Inflammatory macrophage (primary cell): ENCODE data around the gene POU6F2.
"Not testable (repeated sequence)": the region's sequence is repeated elsewhere in the genome, so short reads cannot be mapped to it uniquely, and the experiment has no call there.

Source experiments
- DNase-seq, 2 donors: peaks; one replicate each; pipeline ENCODE4 v3.0.0-alpha.2; 2020 to 2022

POU6F2 gene

DNA sequence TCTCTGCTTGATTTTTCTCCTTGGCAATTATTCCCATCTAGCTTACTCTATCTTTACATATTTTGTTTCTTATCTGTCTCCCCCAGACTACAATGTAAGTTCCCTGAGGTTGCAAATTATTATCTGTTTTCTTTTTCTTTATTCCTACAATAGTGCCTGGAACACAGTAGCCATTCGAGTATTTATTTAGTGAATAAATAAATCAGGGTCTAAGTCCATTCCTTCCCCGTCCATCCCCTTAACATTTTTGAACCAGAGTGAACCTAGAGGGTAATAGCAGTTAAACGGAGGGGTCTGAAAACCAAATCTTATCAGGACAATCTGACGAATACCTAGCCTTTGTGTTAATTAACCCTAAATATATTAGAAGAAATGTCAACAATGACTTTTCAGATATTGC is 335.7 kb downstream of the POU6F2 start:
- no peak for DNase-seq

DNA sequence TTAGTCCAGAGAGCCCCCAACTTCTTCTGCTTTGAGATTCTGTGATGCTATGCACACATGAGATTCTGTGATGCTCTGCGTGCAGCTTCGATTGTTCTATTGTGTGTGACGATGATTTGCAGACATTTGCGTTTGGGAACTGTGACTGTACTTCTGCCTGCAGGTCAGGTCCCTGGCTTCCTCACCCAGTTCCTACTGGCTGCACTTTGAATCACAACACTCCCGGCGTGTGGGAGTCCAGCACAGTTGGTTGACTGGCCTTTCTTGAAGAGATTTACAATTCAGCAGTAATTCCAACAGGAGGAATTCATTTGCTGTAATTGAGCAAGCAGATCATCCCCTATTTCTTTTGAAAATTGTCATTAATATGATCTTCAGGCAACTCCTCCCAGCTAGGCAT is 336.3 kb downstream of the POU6F2 start:
- DNase-seq, result no peak

DNA sequence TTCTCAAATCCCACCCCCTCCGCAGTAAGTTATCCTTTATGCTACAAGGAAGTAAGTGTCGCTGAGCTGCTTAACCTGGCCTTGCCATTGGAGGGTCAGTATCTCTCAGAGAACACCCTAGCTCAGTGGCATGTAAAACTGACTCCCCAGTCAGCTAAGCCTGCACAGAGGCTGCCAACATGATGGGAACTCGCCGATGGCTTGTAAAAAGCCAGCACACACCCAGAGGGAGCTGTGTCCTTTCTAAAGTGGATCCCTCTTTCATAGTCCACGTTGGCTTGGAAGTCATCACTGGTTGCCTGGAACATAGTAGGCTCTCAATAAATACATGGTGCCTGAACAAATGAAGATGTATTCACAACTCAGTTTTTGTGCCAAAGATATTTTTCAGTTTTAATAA is 339.4 kb downstream of the POU6F2 start:
- no peak for DNase-seq

DNA sequence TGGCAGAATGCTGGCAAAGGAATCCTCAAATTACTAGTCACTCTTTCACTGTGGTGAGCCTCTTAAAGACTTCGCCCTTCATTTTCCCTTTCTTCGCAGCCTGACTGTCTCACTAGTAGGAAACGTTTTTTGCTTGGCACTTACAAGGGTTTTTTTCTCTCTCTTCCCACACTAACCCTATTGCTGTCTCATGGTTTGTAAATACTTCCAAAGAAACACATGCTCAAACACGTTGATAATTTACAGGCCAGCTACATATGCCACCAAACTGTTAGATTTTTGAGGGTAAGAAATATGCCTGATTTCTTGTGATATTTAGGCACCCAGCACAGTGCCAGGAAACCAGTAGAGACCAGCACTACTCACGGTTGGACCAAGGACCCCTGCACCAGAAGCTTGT is 340.2 kb downstream of the POU6F2 start:
- no peak for DNase-seq

DNA sequence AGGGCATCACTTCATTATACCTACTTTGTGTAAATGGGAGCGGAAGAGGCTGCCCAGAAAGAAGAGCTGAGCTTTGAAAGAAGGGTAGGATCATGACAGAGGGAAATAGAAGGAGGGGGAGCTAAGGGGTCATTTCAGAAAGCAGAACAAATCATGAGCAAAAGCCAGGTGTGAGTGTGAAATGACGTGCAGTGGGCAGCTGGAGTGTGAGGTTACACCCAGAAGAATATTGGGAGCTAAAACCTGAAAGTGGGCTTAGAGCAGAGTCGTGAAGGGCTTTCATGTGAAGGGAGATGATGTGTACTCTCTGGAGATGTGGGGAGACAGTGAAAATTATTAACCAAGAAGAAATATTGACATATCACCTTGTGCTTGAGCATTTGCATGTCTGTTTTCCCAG is 343.5 kb downstream of the POU6F2 start:
- no peak for DNase-seq

DNA sequence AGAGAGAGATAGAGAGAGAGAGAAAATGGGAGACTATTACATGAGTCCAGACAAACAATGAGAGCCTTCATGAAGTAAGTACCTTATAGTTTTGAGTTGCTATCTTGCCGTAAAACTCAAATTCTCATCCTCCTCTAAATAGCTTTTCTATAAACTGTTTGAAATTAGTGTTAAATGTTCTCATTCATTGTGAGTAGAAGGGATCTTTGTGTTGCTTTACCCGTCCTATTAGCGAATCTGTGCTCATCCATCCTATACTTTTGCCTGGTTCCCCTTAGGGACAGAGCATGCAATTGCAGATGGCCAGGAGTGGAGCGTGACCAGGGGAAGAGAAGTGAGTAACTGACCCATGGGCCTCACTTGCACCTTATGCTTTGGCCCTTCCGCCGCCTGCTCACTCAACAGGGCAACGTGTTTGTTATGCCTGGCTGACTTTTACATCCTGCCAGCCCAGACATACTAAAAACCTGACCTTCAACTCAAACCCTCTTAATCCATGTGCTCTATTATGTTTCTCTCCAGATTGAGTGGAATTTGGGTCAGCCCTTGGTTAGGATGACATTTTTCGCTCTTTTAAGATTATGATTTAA is 344.3 kb downstream of the POU6F2 start:
- no peak for DNase-seq

DNA sequence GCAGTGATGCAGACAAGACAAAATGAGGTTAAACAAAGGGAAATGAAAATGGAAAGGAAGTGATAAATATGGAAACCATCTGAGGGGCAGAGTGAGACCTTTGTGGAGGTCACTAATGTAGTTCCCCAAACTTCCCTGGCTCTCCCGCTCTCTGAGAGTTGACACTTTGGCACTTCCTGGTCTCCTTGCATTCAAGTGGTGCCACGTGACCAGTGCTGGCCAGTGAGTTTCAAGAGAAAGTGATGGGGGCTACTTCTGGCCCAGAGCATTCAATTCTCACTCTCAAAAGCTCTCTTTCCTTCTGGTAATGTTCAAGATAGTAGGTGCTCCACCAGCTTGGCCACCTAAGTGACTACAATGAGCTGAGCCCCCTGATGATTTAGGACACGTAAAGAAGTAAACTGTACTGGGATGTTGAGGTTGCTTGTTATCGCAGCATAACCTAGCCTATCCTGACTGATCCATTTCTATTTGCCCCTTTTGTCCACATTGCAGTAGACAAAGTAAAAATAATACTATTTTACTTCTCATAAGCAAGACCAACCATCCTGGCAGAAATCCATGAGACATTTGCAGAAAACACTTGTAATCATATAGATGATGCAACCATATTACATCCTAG is 346.5 kb downstream of the POU6F2 start:
- DNase-seq, result no peak

DNA sequence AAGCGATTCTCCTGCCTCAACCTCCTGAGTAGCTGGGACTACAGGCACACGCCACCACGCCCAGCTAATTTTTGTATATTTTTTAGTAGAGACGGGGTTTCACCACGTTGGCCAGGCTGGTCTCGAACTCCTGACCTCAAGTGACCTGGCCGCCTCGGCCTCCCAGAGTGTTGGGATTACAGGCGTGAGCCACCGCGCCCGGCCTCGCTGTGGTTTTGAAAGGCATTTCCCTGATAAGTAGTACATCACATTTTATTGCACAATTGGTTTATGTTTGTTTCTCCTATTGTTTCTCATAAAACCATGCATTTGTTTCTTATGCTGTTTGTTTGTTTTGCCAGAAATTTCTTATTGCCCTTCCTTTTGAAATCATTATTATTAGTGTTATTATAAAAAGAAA is 353.9 kb downstream of the POU6F2 start:
- DNase-seq, result not testable (repeated sequence)

DNA sequence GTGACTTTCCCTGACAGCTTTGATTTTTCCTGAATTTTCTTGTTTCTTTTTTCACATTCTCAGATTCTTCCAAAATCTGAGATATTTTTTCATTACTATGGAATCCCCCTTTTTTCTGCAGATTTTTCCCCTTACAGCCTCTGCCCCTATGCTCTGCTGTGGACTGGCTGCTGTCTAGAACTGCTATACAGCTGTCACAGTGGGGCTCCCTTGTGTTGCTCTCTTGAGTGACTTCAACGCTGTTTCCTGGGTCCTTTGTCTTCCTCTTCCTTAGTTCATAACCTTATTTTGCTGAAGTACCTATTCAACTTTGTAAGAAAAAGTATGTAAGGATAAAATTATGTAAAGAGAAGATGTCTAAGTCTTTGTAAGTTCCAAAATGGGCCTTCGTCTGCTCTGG is 354.4 kb downstream of the POU6F2 start:
- DNase-seq, result no peak

DNA sequence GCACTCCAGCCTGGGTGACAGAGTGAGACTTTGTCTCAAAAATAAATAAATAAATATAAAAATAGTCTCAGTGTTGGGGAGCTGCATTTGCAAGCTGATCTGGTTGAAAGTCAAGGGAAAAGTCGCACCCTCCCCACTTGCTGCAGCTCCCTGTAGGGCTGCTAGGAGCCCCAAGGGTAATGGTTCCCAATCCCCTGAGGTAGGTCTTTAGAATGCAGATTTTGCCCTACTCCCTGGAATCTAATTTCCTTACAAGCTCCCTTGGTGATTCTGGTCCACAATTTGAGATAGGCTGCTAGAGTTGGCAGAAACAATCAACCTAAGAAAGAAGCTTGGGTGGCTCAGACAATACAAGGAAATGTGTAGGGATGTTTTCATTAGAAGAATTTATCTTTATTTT is 356.0 kb downstream of the POU6F2 start:
- DNase-seq, result no peak

DNA sequence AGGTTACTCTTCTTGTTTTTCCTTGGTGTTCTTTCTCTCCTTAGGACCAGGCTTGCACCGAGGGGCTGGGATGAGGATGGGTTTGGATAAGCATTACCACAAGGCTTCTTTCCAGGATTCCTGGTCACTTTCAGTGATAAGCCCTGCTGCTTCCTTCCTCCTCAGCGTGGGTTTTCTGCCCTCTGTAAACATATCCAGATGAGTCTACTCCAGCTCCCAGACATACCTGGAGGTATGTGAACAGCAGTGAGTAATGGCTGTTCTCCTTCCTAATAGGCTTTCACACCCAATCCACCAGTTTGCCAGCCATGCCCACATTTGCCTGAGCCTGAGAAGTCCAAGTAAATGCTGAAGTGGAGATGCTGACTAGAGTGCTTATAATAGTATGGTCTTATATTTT is 358.7 kb downstream of the POU6F2 start:
- no peak for DNase-seq

DNA sequence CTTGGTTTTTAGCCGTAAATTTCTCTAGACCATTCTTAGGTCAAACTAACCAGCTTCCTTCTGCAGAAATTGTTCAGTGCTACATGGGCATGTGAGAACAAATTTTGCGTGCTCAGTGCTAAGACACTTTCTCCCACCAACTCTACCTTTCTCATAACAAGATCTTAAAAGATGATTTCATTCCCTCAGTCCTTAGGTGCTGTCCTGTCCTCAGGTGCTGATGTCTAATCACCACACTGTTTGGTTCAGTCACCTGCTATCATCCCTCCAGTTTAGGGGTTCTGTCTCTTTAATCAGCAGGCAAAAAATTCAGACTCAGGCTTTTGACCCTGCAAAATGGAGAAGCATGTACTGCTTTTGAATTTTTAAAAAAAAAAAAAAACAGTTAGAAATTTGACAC is 361.0 kb downstream of the POU6F2 start:
- DNase-seq, result no peak

DNA sequence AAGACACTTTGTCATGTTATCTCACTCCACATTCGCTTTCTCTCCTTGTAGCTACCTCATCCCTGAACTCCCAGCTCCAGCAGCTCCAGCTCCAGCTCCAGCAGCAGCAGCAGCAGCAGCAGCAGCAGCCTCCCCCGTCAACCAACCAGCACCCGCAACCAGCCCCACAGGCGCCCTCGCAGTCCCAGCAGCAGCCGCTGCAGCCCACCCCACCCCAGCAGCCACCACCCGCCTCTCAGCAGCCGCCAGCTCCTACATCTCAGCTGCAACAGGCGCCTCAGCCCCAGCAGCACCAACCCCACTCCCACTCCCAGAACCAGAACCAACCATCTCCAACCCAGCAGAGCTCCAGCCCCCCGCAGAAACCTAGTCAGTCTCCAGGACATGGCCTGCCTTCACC is 361.9 kb downstream of the POU6F2 start:
- no peak for DNase-seq

DNA sequence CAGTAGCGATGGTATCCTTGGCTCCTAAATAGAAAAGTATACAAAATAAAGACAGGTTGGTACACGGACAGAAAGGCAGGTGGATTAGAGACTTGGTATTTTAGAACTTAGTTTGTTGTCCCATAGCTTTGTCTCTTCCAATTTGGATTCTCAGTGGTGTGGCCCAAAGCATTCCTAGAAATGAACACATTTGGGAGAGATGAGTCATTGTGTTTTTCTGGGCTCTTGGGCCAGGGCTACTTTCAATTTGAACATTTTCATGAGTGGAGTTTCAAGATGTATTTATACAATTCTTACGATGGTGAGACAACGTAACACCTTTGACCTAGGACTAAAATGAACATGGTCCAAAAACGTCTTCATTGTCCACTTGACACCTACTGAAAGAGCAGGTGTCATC is 363.4 kb downstream of the POU6F2 start:
- no peak for DNase-seq

DNA sequence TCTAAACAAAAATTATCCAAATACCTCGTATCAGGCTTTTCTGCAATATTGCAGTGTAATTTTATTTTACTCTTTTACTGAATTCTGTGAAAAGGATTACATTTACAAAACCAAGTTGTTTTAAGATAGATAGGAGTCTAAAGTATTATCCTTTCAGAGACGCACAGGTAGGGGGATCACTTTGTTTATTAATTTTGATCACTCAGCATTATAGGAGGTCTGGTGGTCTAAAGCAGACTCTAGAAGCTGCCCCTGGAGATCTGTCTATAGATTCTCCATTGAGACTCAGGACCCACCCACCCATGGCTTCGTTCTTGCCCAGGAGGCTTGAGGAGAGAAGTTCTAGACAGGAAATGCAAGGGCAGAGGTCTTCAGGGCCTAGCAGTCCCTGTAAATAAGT is 365.1 kb downstream of the POU6F2 start:
- DNase-seq, result no peak

DNA sequence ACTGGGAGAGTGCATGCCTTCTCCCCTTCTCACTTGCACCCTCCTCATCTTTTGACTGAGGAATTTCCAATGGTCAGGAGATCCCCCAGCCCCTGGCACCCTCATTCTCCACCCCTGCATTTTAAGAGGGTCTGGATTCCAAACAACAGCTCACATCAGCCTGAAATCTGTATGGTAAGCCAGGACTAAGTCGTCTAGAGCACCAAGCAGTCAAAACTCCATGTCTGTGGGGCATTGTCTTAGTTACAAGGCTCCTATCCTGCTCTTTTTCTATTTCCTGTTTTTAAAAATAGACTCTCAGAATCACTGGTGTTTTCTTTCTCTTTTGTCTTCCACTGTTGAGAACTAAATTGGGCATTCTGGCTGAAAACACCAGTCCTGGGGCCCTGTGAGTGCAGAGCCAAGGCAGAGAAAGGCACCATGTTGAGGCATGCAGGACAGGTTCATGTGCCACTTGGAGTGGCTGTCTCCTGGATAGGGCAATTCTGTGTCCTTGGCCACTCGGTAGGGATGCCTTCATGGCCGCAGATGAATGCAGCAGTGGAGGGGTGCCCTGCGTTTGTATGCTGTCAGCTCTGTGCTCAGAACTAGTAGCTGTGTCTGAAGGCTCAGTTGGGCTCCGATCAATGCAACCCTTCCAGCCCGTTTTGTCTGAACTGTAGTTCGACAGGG is 371.9 kb downstream of the POU6F2 start:
- DNase-seq, result no peak

DNA sequence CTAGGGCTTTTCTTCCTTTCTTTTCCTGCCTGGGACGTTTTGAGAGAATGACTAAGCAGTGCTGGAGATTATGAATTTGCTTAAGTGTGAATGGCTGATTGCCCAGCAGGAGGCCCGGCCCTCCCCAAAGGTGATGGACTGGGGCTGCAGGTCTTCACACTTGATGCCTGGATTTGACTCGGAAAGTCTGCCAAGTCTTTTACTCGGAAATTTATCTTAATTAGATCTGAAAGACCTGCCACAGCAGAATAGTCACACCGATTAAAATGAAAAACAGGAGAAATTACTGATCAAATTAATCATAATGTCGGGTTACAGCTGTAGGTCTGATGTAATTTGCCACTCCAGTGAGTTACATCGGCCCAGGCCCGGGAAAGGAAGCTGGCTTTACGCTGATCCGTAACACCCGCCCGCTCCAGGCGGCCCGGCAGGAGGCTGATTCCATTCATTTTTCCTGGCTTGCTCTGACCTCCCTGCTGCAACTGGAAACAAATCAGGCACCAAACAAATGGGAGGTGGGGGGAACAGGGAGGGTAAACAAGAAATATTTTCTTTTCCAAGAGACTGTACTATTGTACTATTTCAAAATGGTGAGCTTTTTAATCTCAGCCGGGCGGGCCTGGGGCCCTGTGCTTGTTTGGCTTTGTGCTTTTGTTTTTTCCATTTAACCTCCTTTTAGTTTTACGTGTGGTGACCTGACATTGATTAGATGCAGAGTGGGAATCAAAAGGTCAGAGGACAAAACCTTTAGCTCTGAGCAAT is 376.1 kb downstream of the POU6F2 start:
- DNase-seq, result no peak

DNA sequence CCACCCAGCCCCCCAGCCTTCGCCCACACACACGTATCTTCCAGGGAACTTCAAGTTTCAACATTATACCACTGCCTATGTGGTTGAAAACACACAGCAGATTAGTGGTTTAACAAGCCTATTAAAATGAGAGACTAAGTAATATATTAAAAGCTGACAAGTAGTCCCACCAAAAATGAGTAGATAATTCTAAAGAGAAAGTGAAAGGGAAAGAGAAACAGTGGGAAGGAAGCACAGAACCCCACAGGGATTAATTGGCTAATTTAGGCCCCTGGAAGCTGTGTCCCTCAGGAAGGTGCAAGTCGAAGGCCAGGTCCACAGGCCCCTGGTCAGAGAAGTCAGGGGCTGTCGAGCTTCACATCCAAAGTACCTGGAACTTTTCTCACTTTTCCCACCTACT is 378.0 kb downstream of the POU6F2 start:
- DNase-seq, result no peak

DNA sequence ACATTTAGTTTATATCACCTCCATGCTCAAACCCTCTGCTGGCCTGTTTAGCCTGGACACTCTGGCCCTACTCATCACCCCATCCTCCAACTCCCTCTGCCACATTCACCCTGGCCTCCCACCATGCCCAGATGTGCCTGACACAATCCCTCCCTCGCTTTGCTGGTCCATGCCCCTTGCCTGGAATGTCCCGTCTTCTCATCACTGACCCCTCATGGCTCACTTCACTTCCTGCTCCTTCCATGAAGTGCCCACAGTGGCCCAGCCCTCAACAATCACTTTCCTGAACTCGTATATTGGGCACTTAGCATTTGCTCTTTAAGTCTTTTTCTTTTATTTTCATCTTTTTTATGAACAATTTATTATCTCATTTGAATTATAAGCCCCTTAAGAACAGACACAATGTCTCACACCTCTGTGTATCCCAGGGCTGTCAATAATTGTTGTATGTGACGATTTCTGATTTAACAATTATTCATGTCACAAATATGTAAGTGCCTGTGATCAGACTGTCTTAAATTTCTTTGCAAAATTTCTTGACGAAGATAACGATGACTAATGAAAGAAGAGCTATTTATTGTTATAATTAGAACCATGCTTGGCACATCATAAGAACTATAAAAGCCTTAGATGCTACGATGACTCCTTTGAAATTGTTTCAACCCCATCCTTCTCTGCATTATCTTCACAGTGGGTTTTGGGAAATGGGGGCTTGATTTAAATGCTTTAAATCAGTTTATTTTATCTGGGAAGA is 378.6 kb downstream of the POU6F2 start:
- no peak for DNase-seq

DNA sequence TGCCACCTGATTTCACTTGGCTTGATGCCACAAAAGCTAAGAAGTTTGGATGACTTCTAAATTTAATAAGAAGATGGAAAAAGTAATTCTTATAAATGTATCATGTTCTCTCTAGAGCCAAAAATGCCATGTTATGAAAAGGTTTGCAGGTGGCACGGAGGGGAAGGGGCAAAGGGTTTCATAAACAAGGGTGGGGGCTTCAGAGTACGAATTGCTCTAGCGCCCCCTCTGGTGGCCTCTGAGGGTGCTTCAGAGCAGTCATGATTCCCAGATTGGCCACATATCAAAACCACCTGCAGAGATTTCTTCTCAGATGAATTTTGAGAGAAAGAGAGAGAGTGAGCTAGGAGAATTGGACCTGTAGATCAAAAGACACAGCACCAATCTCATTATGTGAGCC is 379.9 kb downstream of the POU6F2 start:
- no peak for DNase-seq

DNA sequence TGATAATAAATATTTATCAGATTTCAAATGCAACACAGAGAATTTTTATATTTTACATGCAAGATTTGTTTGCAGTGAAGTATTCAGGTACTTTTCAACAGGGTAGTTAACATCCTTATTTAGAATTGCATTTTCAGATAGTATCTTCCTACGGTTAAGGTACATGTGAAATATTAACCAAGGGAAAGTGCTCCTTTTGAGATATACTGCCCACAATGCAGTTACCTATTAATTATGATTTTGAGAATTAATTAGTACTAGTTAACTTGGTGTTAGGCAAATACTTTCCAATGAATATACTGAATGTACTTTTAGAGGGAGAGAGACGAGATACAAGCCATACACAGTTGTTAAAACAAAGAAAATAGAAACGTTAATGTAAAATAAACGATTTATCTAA is 382.3 kb downstream of the POU6F2 start:
- no peak for DNase-seq

DNA sequence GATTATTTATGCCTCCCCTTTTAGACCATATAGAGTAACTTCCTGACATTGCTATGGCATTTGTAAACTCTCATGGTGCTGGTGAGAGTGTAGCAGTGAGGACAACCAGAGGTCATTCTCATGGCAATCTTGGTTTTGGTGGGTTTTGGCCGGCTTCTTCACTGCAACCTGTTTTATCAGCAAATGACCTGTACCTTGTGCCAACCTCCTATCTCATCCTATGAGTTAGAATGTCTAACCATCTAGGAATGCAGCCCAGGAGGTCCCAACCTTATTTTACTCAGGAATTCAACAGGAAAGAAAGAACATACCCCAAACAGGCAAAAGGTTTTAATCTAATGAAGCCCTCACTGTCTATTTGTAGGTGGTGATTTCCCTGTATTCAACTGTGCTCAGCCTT is 383.1 kb downstream of the POU6F2 start:
- DNase-seq, result no peak

DNA sequence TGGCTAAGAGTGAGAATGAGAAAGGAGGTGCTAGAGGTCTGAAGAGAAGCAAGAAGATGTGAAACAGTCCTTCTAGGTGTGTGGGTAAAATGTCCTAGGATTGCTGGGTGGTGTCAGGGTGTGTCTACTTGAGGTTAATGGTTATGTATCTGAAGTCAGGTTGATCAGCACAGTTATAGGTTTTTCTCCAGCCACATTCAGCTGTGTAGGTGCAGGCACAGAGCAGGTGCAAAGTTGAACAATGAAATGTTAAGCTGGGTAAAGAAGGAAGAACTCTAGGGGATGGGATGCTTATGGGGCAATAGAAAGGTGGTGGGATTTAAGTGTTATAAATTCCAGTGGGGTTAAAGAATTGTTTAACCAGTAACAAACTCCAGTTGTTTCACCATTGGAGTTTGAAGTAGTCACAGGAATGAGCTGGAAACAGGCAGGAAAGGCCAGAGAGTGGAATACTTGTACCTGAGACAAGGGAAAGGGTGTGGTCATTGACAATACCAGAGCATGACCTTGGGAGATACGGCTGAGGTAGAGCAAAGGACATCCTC is 388.1 kb downstream of the POU6F2 start:
- DNase-seq, result no peak
